Osteocyte (in vitro differentiated cells): ENCODE measurements around the gene UBE3B. TPM values are rescaled to one million over a fixed set of nuclear protein-coding genes. Genes with fewer than 3 reads are reported as not detected.
"Not testable (repeated sequence)": the region's sequence is repeated elsewhere in the genome, so short reads cannot be mapped to it uniquely, and the experiment has no call there.

Source experiments
- DNase-seq: peaks from one replicate; pipeline ENCODE4 v3.0.0; 2021; ENCODE audit warnings: mixed read lengths; ENCODE audit not compliant: unreplicated experiment; ENCODE audit errors: extremely low spot score
- H3K27ac Mint-ChIP-seq: one replicate; pipeline ENCODE4 v1.8.0; 2021; ENCODE audit warnings: mild to moderate bottlenecking, mixed read lengths; ENCODE audit not compliant: unreplicated experiment
- H3K27me3 Mint-ChIP-seq: one replicate; pipeline ENCODE4 v1.8.0; 2021; ENCODE audit warnings: mixed read lengths; ENCODE audit not compliant: unreplicated experiment
- H3K36me3 Mint-ChIP-seq: one replicate; pipeline ENCODE4 v1.8.0; 2021; ENCODE audit warnings: mixed read lengths; ENCODE audit not compliant: unreplicated experiment
- H3K4me1 Mint-ChIP-seq: one replicate; pipeline ENCODE4 v1.8.0; 2021; ENCODE audit warnings: mixed read lengths; ENCODE audit not compliant: unreplicated experiment
- H3K4me3 Mint-ChIP-seq: one replicate; pipeline ENCODE4 v1.8.0; 2021; ENCODE audit warnings: mild to moderate bottlenecking, moderate library complexity, mixed read lengths; ENCODE audit not compliant: unreplicated experiment
- H3K9me3 Mint-ChIP-seq: one replicate; pipeline ENCODE4 v1.8.0; 2021; ENCODE audit warnings: mixed read lengths; ENCODE audit not compliant: unreplicated experiment
- CTCF ChIP-seq: fragments of 200-600 bp; sonication (generic); IDR thresholded peaks from 2 replicates; pipeline ENCODE4 v1.5.0; 2021; ENCODE audit warnings: antibody characterized with exemption, mild to moderate bottlenecking, moderate library complexity
- total RNA-seq: library from RNA; stranded (reverse); gene quantifications from 2 replicates; pipeline ENCODE4 v1.2.1, GENCODE V29; 2021

Gene UBE3B
- total RNA-seq, 1 donor from 2014 or later = 33.0 TPM

GRCh38 chr12:109473006-109473405 is 4.4 kb upstream of the UBE3B start:
- H3K9me3 Mint-ChIP-seq = no peaks in the 10 kb centered on the region
- no peak overlapping the region for H3K27ac Mint-ChIP-seq
- H3K36me3 Mint-ChIP-seq = peaks cover 8% of the 10 kb centered on the region
- TF ChIP-seq CTCF = no peak
- no peaks in the 10 kb centered on the region for H3K27me3 Mint-ChIP-seq
- peaks cover 23% of the 10 kb centered on the region for H3K4me1 Mint-ChIP-seq
- DNase-seq = no peak
- H3K4me3 Mint-ChIP-seq = no peak overlapping the region

- H3K4me3 Mint-ChIP-seq, H3K27ac Mint-ChIP-seq: not testable (repeated sequence)
- peaks cover 26% of the 10 kb centered on the region for H3K4me1 Mint-ChIP-seq
Measured at GRCh38 chr12:109473526-109474270, 3.7 kb upstream of the UBE3B start.

GRCh38 chr12:109475121-109475520 is 2.3 kb upstream of the UBE3B start:
- H3K9me3 Mint-ChIP-seq = no peaks in the 10 kb centered on the region
- H3K4me3 Mint-ChIP-seq = no peak overlapping the region
- no peak for DNase-seq
- no peaks in the 10 kb centered on the region for H3K36me3 Mint-ChIP-seq
- H3K4me1 Mint-ChIP-seq = peaks cover 34% of the 10 kb centered on the region
- H3K27ac Mint-ChIP-seq = no peak overlapping the region
- H3K27me3 Mint-ChIP-seq = no peaks in the 10 kb centered on the region
- no peak for TF ChIP-seq CTCF

More at GRCh38 chr12:109473526-109474270, 3.7 kb upstream of the UBE3B start:
- H3K36me3 Mint-ChIP-seq, H3K9me3 Mint-ChIP-seq, DNase-seq, H3K27me3 Mint-ChIP-seq: not testable (repeated sequence)

GRCh38 chr12:109475993-109476806 is 1.2 kb upstream of the UBE3B start:
- no peak for DNase-seq
- H3K27ac Mint-ChIP-seq = peak overlapping the region; percentile 99
- no peaks in the 10 kb centered on the region for H3K9me3 Mint-ChIP-seq
- no peak for TF ChIP-seq CTCF
- H3K36me3 Mint-ChIP-seq = no peaks in the 10 kb centered on the region
- H3K4me3 Mint-ChIP-seq = peak overlapping the region; percentile 97
- peaks cover 34% of the 10 kb centered on the region for H3K4me1 Mint-ChIP-seq
- no peaks in the 10 kb centered on the region for H3K27me3 Mint-ChIP-seq

GRCh38 chr12:109476807-109477184 is 638 bp upstream of the UBE3B start:
- peak overlapping the region; percentile 99 for H3K27ac Mint-ChIP-seq
- DNase-seq = no peak
- H3K27me3 Mint-ChIP-seq = no peaks in the 10 kb centered on the region
- H3K4me3 Mint-ChIP-seq = peak overlapping the region; percentile 97
- H3K9me3 Mint-ChIP-seq = no peaks in the 10 kb centered on the region
- H3K4me1 Mint-ChIP-seq = peaks cover 34% of the 10 kb centered on the region
- no peak for TF ChIP-seq CTCF
- H3K36me3 Mint-ChIP-seq = no peaks in the 10 kb centered on the region
